ENCODE data around the gene CARMIL3.
"Not testable (repeated sequence)": the region's sequence is repeated elsewhere in the genome, so short reads cannot be mapped to it uniquely, and the experiment has no call there.

CARMIL3 gene

GRCh38 chr14:24040692-24041091, 11.1 kb upstream of the CARMIL3 start:
- no peak for DNase-seq (ENCODE audit: low read depth)

GRCh38 chr14:24042746-24043145, 9.1 kb upstream of the CARMIL3 start:
- no peak for DNase-seq (ENCODE audit: low read depth)

GRCh38 chr14:24049002-24049401, 2.8 kb upstream of the CARMIL3 start:
- not testable (repeated sequence) for DNase-seq (ENCODE audit: low read depth)

- DNase-seq (ENCODE audit: low read depth): not testable (repeated sequence)
Observed at GRCh38 chr14:24050753-24051152, 1.1 kb upstream of the CARMIL3 start.

- DNase-seq (ENCODE audit: low read depth): no peak
Observed at GRCh38 chr14:24051176-24051788, 527 bp upstream of the CARMIL3 start.

- no peak for DNase-seq (ENCODE audit: low read depth)
Observed at GRCh38 chr14:24052656-24053547, 1.1 kb downstream of the CARMIL3 start.

- DNase-seq (ENCODE audit: low read depth): no peak
Observed at GRCh38 chr14:24053548-24054323, 1.9 kb downstream of the CARMIL3 start.

GRCh38 chr14:24054324-24054641, 2.5 kb downstream of the CARMIL3 start:
- no peak for DNase-seq (ENCODE audit: low read depth)

- no peak for DNase-seq (ENCODE audit: low read depth)
Observed at GRCh38 chr14:24054646-24055045, 2.8 kb downstream of the CARMIL3 start.

- DNase-seq (ENCODE audit: low read depth): no peak
Observed at GRCh38 chr14:24055971-24056799, 4.4 kb downstream of the CARMIL3 start.

GRCh38 chr14:24056800-24057184, 5.0 kb downstream of the CARMIL3 start:
- DNase-seq (ENCODE audit: low read depth): no peak

GRCh38 chr14:24057271-24057670, 5.5 kb downstream of the CARMIL3 start:
- DNase-seq (ENCODE audit: low read depth): no peak

- no peak for DNase-seq (ENCODE audit: low read depth)
Observed at GRCh38 chr14:24057867-24058259, 6.1 kb downstream of the CARMIL3 start.

GRCh38 chr14:24058260-24058950, 6.6 kb downstream of the CARMIL3 start:
- peak; percentile 57 for DNase-seq (ENCODE audit: low read depth)

- no peak for DNase-seq (ENCODE audit: low read depth)
Observed at GRCh38 chr14:24058951-24059475, 7.2 kb downstream of the CARMIL3 start.

- DNase-seq (ENCODE audit: low read depth): no peak
Observed at GRCh38 chr14:24059841-24060388, 8.1 kb downstream of the CARMIL3 start.

- DNase-seq (ENCODE audit: low read depth): no peak
Observed at GRCh38 chr14:24060443-24060842, 8.6 kb downstream of the CARMIL3 start.

- DNase-seq (ENCODE audit: low read depth): no peak
Observed at GRCh38 chr14:24060984-24061913, 9.4 kb downstream of the CARMIL3 start.

- DNase-seq (ENCODE audit: low read depth): no peak
Observed at GRCh38 chr14:24062216-24062980, 10.6 kb downstream of the CARMIL3 start.

Measured in GM04504 (cell line).